Measurements from ENCODE around the gene DOCK2.
"Not testable (repeated sequence)": the region's sequence is repeated elsewhere in the genome, so short reads cannot be mapped to it uniquely, and the experiment has no call there.

The DOCK2 gene

GRCh38 chr5:169762338-169763095 is 125.4 kb downstream of the DOCK2 start:
- no peak for DNase-seq

GRCh38 chr5:169763376-169764017 is 126.4 kb downstream of the DOCK2 start:
- DNase-seq = no peak

GRCh38 chr5:169764018-169764378 is 126.9 kb downstream of the DOCK2 start:
- DNase-seq = no peak

- DNase-seq = no peak
These were observed 128.3 kb downstream of the DOCK2 start for GRCh38 chr5:169765176-169765996.

- DNase-seq = not testable (repeated sequence)
These were observed 129.9 kb downstream of the DOCK2 start for GRCh38 chr5:169766943-169767342.

GRCh38 chr5:169767938-169768337 is 130.9 kb downstream of the DOCK2 start:
- no peak for DNase-seq

GRCh38 chr5:169768416-169768815 is 131.3 kb downstream of the DOCK2 start:
- no peak for DNase-seq

- DNase-seq = no peak
These were observed 133.0 kb downstream of the DOCK2 start for GRCh38 chr5:169770109-169770508.

- no peak for DNase-seq
These were observed 135.2 kb downstream of the DOCK2 start for GRCh38 chr5:169772256-169772655.

GRCh38 chr5:169772688-169773087 is 135.6 kb downstream of the DOCK2 start:
- DNase-seq = no peak

- DNase-seq = no peak
These were observed 140.1 kb downstream of the DOCK2 start for GRCh38 chr5:169777159-169777558.

GRCh38 chr5:169778622-169779596 is 141.8 kb downstream of the DOCK2 start:
- no peak for DNase-seq

- DNase-seq = no peak
These were observed 144.6 kb downstream of the DOCK2 start for GRCh38 chr5:169781420-169782345.

- DNase-seq = no peak
These were observed 148.9 kb downstream of the DOCK2 start for GRCh38 chr5:169785771-169786618.

GRCh38 chr5:169788168-169788567 is 151.1 kb downstream of the DOCK2 start:
- DNase-seq = no peak

- DNase-seq = no peak
These were observed 152.4 kb downstream of the DOCK2 start for GRCh38 chr5:169789417-169789940.

GRCh38 chr5:169791251-169791650 is 154.2 kb downstream of the DOCK2 start:
- no peak for DNase-seq

GRCh38 chr5:169795338-169795737 is 158.3 kb downstream of the DOCK2 start:
- DNase-seq = no peak

- DNase-seq = no peak
These were observed 159.7 kb downstream of the DOCK2 start for GRCh38 chr5:169796731-169797130.

GRCh38 chr5:169797577-169797976 is 160.5 kb downstream of the DOCK2 start:
- DNase-seq = no peak
